ENCODE data around the gene CCDC187.

DNA sequence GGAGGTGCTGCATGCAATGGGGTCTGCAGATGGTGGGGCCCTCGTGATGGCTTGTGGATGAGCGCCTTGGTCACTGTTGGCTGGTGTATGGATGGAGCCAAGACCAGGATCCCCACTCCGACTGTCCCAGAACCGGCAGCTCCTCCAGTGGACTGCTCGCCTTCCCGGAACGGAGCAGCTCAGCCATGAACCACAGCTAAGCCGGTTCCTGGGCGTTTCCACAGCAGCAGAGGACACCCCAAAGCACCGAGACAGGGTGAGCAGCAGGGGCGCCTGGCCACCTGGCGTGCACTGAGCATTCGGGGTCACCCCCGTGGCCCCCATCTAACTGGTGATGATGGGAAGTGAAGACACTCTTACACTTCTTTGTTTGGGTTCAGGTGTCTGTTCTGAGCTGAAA lies 26.1 kb downstream of the CCDC187 start:
- TF ChIP-seq, protein P1, sequence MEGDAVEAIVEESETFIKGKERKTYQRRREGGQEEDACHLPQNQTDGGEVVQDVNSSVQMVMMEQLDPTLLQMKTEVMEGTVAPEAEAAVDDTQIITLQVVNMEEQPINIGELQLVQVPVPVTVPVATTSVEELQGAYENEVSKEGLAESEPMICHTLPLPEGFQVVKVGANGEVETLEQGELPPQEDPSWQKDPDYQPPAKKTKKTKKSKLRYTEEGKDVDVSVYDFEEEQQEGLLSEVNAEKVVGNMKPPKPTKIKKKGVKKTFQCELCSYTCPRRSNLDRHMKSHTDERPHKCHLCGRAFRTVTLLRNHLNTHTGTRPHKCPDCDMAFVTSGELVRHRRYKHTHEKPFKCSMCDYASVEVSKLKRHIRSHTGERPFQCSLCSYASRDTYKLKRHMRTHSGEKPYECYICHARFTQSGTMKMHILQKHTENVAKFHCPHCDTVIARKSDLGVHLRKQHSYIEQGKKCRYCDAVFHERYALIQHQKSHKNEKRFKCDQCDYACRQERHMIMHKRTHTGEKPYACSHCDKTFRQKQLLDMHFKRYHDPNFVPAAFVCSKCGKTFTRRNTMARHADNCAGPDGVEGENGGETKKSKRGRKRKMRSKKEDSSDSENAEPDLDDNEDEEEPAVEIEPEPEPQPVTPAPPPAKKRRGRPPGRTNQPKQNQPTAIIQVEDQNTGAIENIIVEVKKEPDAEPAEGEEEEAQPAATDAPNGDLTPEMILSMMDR (IDR thresholded peaks at IDR 0.05), result no peak
- no peak for TF ChIP-seq POLR2A (IDR thresholded peaks at IDR 0.05)

All from body of pancreas (tissue), 4 donors.